ENCODE results near the gene HGF.

Gene HGF

GRCh38 chr7:81687062-81687461, 82.8 kb downstream of the HGF start:
- in situ Hi-C loops (cut with HindIII; ENCODE audit: low sequenced_read_pairs), result no loop called here

- in situ Hi-C loops (cut with HindIII; ENCODE audit: low sequenced_read_pairs), result no loop called here
Measured at GRCh38 chr7:81685270-81685868, 84.5 kb downstream of the HGF start.

- in situ Hi-C loops (cut with HindIII; ENCODE audit: low sequenced_read_pairs), result no loop called here
Measured at GRCh38 chr7:81684514-81685269, 85.2 kb downstream of the HGF start.

GRCh38 chr7:81684033-81684432, 85.8 kb downstream of the HGF start:
- in situ Hi-C loops (cut with HindIII; ENCODE audit: low sequenced_read_pairs), result no loop called here

GRCh38 chr7:81682873-81683272, 87.0 kb downstream of the HGF start:
- in situ Hi-C loops (cut with HindIII; ENCODE audit: low sequenced_read_pairs), result no loop called here

- in situ Hi-C loops (cut with HindIII; ENCODE audit: low sequenced_read_pairs), result no loop called here
Measured at GRCh38 chr7:81680120-81680519, 89.7 kb downstream of the HGF start.

GRCh38 chr7:81676813-81677212, 93.0 kb downstream of the HGF start:
- in situ Hi-C loops (cut with HindIII; ENCODE audit: low sequenced_read_pairs), result no loop called here

GRCh38 chr7:81676105-81676811, 93.6 kb downstream of the HGF start:
- in situ Hi-C loops (cut with HindIII; ENCODE audit: low sequenced_read_pairs), result no loop called here

GRCh38 chr7:81674431-81674830, 95.4 kb downstream of the HGF start:
- in situ Hi-C loops (cut with HindIII; ENCODE audit: low sequenced_read_pairs), result no loop called here

- in situ Hi-C loops (cut with HindIII; ENCODE audit: low sequenced_read_pairs), result no loop called here
Measured at GRCh38 chr7:81672872-81673271, 97.0 kb downstream of the HGF start.

GRCh38 chr7:81669476-81670105, 100.3 kb downstream of the HGF start:
- in situ Hi-C loops (cut with HindIII; ENCODE audit: low sequenced_read_pairs), result no loop called here

- in situ Hi-C loops (cut with HindIII; ENCODE audit: low sequenced_read_pairs), result no loop called here
Measured at GRCh38 chr7:81666209-81666608, 103.6 kb downstream of the HGF start.

GRCh38 chr7:81665236-81665635, 104.6 kb downstream of the HGF start:
- in situ Hi-C loops (cut with HindIII; ENCODE audit: low sequenced_read_pairs), result no loop called here

GRCh38 chr7:81664304-81664703, 105.5 kb downstream of the HGF start:
- in situ Hi-C loops (cut with HindIII; ENCODE audit: low sequenced_read_pairs), result no loop called here

- in situ Hi-C loops (cut with HindIII; ENCODE audit: low sequenced_read_pairs), result no loop called here
Measured at GRCh38 chr7:81662531-81662930, 107.3 kb downstream of the HGF start.

GRCh38 chr7:81659697-81660395, 110.0 kb downstream of the HGF start:
- in situ Hi-C loops (cut with HindIII; ENCODE audit: low sequenced_read_pairs), result no loop called here

- in situ Hi-C loops (cut with HindIII; ENCODE audit: low sequenced_read_pairs), result no loop called here
Measured at GRCh38 chr7:81657551-81657950, 112.3 kb downstream of the HGF start.

- in situ Hi-C loops (cut with HindIII; ENCODE audit: low sequenced_read_pairs), result no loop called here
Measured at GRCh38 chr7:81655271-81655670, 114.6 kb downstream of the HGF start.

- in situ Hi-C loops (cut with HindIII; ENCODE audit: low sequenced_read_pairs), result no loop called here
Measured at GRCh38 chr7:81652225-81652624, 117.6 kb downstream of the HGF start.

Data from DLD1 (cell line).